CD14-positive monocyte (primary cell): ENCODE measurements around the gene TOM1L2. TPM values are rescaled to one million over a fixed set of nuclear protein-coding genes. Genes with fewer than 3 reads are reported as not detected.

Experiments used
- DNase-seq, 3 donors: peaks; one replicate each; pipeline ENCODE4 v3.0.0-alpha.2; 2011 to 2022
- H2AFZ ChIP-seq: 2 replicates; pipeline ENCODE4 v1.6.0; 2012; ENCODE audit warnings: mild to moderate bottlenecking, low read depth, low read length, inconsistent platforms; ENCODE audit not compliant: insufficient read depth, poor library complexity, severe bottlenecking
- H3K27ac ChIP-seq, 2 donors: 1 replicate in 1 of 2; 2 replicates in 1 of 2; pipeline ENCODE4 v1.5.1; 2012 to 2013; ENCODE audit warnings: low read length in 2 of 2, control low read depth in 1 of 2, inconsistent platforms in 1 of 2, low read depth in 1 of 2, mild to moderate bottlenecking in 1 of 2
- H3K27me3 ChIP-seq, 2 donors: one replicate each; pipeline versions ENCODE4 v1.6.0 to v1.6.1; 2011 to 2013; ENCODE audit warnings: low read length in 2 of 2; ENCODE audit not compliant: control insufficient read depth in 2 of 2, insufficient read depth in 2 of 2
- H3K36me3 ChIP-seq, 2 donors: replicated peaks in 1 of 2; 1 replicate in 1 of 2; 2 replicates in 1 of 2; pipeline versions ENCODE4 v1.5.1 to v1.6.1; 2012 to 2013; ENCODE audit warnings: low read length in 2 of 2, control low read depth in 1 of 2, inconsistent platforms in 1 of 2, mild to moderate bottlenecking in 1 of 2; ENCODE audit not compliant: insufficient read depth in 2 of 2, control insufficient read depth in 1 of 2
- H3K4me1 ChIP-seq, 2 donors: 1 replicate in 1 of 2; 2 replicates in 1 of 2; pipeline versions ENCODE4 v1.5.1 to v1.6.1; 2012 to 2013; ENCODE audit warnings: low read length in 2 of 2, control low read depth in 1 of 2, inconsistent platforms in 1 of 2, mild to moderate bottlenecking in 1 of 2, moderate library complexity in 1 of 2; ENCODE audit not compliant: insufficient read depth in 2 of 2, control insufficient read depth in 1 of 2
- H3K4me2 ChIP-seq: replicated peaks from 2 replicates; pipeline ENCODE3; 2012; ENCODE audit warnings: low read length, moderate library complexity, mild to moderate bottlenecking; ENCODE audit not compliant: poor library complexity, severe bottlenecking; ENCODE audit errors: extremely low read depth
- H3K4me3 ChIP-seq, 3 experiments: fragments of 200-600 bp in 1 of 3; sonication (generic) in 1 of 3; replicated peaks in 1 of 3; 1 replicate in 2 of 3; 2 replicates in 1 of 3; pipeline ENCODE4 v1.5.1; 2011 to 2013; ENCODE audit warnings: low read length in 3 of 3, mild to moderate bottlenecking in 3 of 3, control low read depth in 2 of 3, low read depth in 2 of 3, inconsistent platforms in 1 of 3, moderate library complexity in 1 of 3
- H3K79me2 ChIP-seq: 2 replicates; pipeline ENCODE4 v1.6.0; 2012; ENCODE audit warnings: mild to moderate bottlenecking, control low read depth, inconsistent platforms, low read length, moderate library complexity; ENCODE audit not compliant: insufficient read depth
- H3K9ac ChIP-seq: 2 replicates; pipeline ENCODE4 v1.6.0; 2017; ENCODE audit warnings: low read length, mild to moderate bottlenecking; ENCODE audit not compliant: insufficient read depth, poor library complexity, severe bottlenecking
- H3K9me3 ChIP-seq, 2 donors: replicated peaks in 1 of 2; 1 replicate in 1 of 2; 2 replicates in 1 of 2; pipeline versions ENCODE4 v1.5.1 to v1.6.1; 2012 to 2013; ENCODE audit warnings: low read length in 2 of 2, control low read depth in 1 of 2; ENCODE audit not compliant: control insufficient read depth in 1 of 2, insufficient read depth in 1 of 2
- H4K20me1 ChIP-seq: 2 replicates; pipeline ENCODE4 v1.6.0; 2012; ENCODE audit warnings: mild to moderate bottlenecking, low read length, control low read depth, moderate library complexity; ENCODE audit not compliant: insufficient read depth
- H3K27ac Mint-ChIP-seq, 7 donors: one replicate each; pipeline ENCODE4 v1.8.0; 2020; ENCODE audit warnings: mild to moderate bottlenecking in 7 of 7, mixed read lengths in 7 of 7, moderate library complexity in 6 of 7, inconsistent platforms in 2 of 7
- H3K27me3 Mint-ChIP-seq, 3 donors: one replicate each; pipeline ENCODE4 v1.8.0; 2021 to 2022; ENCODE audit warnings: low read depth in 3 of 3, mild to moderate bottlenecking in 3 of 3, mixed read lengths in 3 of 3, moderate library complexity in 3 of 3, inconsistent platforms in 1 of 3
- H3K36me3 Mint-ChIP-seq, 2 donors: one replicate each; pipeline ENCODE4 v1.8.0; 2020; ENCODE audit warnings: mixed read lengths in 2 of 2, inconsistent platforms in 1 of 2, mild to moderate bottlenecking in 1 of 2
- H3K4me1 Mint-ChIP-seq: one replicate; pipeline ENCODE4 v1.8.0; 2020; ENCODE audit warnings: mild to moderate bottlenecking, mixed read lengths
- H3K4me3 Mint-ChIP-seq, 2 donors: one replicate each; pipeline ENCODE4 v1.8.0; 2020; ENCODE audit warnings: mild to moderate bottlenecking in 2 of 2, mixed read lengths in 2 of 2, moderate library complexity in 1 of 2
- H3K9me3 Mint-ChIP-seq, 7 donors: one replicate each; pipeline ENCODE4 v1.8.0; 2020 to 2022; ENCODE audit warnings: mixed read lengths in 7 of 7, mild to moderate bottlenecking in 6 of 7, moderate library complexity in 6 of 7, inconsistent platforms in 2 of 7
- WGBS: methylation state at CpG from one replicate; pipeline ENCODE4 v1.1.5; 2013; ENCODE audit warnings: missing lambda C conversion rate; ENCODE audit not compliant: insufficient coverage; 5-methylcytosine and 5-hydroxymethylcytosine counted together
- intact Hi-C, 2 donors: fragments of 100-400 bp; cut with micrococcal nuclease; formaldehyde crosslinking; loops; one replicate each; pipeline versions ENCODE4 v1.15.0 to v1.15.1; 2023
- polyA plus RNA-seq, 3 donors: library from polyadenylated mRNA; depleted of rRNA in 1 of 3; unstranded in 2 of 3; stranded (reverse) in 1 of 3; fragments of 300-500 nt in 2 of 3; fragments of >200 nt in 1 of 3; fragmentation: Illumina TruSeq in 2 of 3; gene quantifications; 1 replicate in 2 of 3; 2 replicates in 1 of 3; pipeline ENCODE4 v1.2.3, GENCODE V29; 2012 to 2021
- TF ChIP-seq, protein P1 (sequence below): fragments of 200-600 bp; IDR thresholded peaks from one replicate; pipeline ENCODE4 v1.8.0; 2022; ENCODE audit warnings: antibody characterized with exemption, mild to moderate bottlenecking

TOM1L2 gene
- polyA plus RNA-seq, 3 donors: 1.7 to 28.2 (median 2.8) TPM

DNA sequence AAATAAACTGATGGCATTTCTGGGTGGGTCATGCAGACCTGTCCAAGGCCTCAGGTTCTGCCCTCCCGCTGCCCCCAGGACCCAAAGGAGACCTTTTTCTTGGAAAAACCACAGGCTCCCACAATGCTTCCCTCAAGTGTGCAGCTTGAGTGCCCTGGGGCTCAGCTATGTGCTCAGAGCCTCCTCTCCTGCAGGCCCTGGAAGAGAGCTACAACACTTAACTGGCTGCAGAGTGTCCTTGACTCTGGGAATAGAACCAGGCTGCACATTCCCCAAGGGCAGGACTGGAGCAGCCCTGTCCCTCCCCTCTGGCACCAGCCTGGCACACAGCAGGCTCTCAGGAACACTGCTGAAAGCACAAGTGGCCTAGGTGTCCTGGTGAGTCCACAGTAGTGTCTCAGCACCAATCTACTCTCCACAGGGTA is 130.6 kb downstream of the TOM1L2 start:
- Histone ChIP-seq H2AFZ (no peak overlapping the region), H3K4me2 (no peak overlapping the region), H4K20me1 (no peaks in the 10 kb centered on the region), H3K9me3 (no peaks in the 10 kb centered on the region), H3K79me2 (peaks cover 6% of the 10 kb centered on the region), H3K4me3 (no peak overlapping the region), H3K27me3 (no peaks in the 10 kb centered on the region), H3K4me1 (peaks cover 47 to 51% of the 10 kb centered on the region in 2 donors), H3K36me3 (peaks cover 3 to 7% of the 10 kb centered on the region in 2 donors), H3K27ac (peak overlapping the region in 1 of 2 donors; percentile 97), H3K9ac (no peak overlapping the region)
- H3K4me1 Mint-ChIP-seq: peaks cover 45% of the 10 kb centered on the region
- H3K36me3 Mint-ChIP-seq: peaks cover 6 to 12% of the 10 kb centered on the region in 2 donors
- no peaks in the 10 kb centered on the region for H3K27me3 Mint-ChIP-seq
- intact Hi-C loops: no loop called here
- no peak for DNase-seq
- peak overlapping the region in 3 of 7 donors; percentile 18 to 94 (median 72) for H3K27ac Mint-ChIP-seq
- H3K4me3 Mint-ChIP-seq: no peak overlapping the region
- TF ChIP-seq, protein P1, sequence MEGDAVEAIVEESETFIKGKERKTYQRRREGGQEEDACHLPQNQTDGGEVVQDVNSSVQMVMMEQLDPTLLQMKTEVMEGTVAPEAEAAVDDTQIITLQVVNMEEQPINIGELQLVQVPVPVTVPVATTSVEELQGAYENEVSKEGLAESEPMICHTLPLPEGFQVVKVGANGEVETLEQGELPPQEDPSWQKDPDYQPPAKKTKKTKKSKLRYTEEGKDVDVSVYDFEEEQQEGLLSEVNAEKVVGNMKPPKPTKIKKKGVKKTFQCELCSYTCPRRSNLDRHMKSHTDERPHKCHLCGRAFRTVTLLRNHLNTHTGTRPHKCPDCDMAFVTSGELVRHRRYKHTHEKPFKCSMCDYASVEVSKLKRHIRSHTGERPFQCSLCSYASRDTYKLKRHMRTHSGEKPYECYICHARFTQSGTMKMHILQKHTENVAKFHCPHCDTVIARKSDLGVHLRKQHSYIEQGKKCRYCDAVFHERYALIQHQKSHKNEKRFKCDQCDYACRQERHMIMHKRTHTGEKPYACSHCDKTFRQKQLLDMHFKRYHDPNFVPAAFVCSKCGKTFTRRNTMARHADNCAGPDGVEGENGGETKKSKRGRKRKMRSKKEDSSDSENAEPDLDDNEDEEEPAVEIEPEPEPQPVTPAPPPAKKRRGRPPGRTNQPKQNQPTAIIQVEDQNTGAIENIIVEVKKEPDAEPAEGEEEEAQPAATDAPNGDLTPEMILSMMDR: no peak
- no peaks in the 10 kb centered on the region for H3K9me3 Mint-ChIP-seq
- WGBS: 100% methylated on average over 1 of the region's 1 CpG

DNA sequence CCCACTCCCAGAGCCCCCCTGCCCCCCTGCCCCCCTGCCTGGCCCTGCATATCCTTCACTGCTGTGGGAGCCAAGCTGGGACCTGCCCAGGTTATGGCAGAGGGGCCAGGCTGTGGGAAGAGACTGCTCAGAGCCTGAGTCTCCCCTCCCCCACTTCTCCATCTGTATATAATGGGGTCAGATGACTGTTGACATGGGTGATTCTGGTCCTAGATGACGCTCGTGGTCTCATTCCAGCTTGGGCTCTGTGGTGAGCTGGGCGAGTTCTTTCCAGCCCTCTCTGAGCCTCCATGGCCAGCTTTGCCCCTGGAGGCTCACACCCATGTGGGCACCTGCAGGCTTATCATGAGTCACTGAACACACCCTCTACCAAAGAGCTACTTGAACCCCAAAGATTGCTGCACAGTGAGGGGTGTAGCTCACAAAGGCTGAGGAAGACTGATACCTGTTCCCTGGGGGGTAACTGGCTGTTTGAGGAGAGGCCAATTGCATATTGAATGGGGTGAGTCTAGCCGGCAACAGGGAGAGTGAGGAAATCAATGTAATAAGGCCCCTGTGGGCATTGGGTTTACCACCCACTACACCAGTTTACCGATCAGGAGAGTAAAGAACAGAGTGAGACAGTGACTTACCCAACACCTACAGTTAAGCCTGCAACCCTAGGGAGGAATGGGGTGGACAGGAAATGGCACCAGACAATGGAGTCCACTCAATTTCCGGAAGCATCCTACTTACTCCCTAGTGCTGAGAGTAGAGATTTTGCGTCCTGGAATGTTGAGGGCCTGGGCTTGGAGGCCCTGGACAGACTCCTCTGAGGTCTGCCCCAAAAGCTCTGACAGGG is 131.2 kb downstream of the TOM1L2 start:
- Mint-ChIP-seq H3K9me3 (no peaks in the 10 kb centered on the region), H3K4me3 (peak overlapping the region; percentile 68 to 79), H3K4me1 (peaks cover 46% of the 10 kb centered on the region), H3K27me3 (peaks cover 0 to 1% (median 0%) of the 10 kb centered on the region in 3 donors), H3K27ac (peak overlapping the region; percentile 88 to 94 (median 91)), H3K36me3 (peaks cover under 1 to 6% of the 10 kb centered on the region in 2 donors)
- Histone ChIP-seq H3K27ac (peak overlapping the region; percentile 97 to 99), H4K20me1 (peaks cover under 1% of the 10 kb centered on the region), H3K79me2 (peaks cover 9% of the 10 kb centered on the region), H3K4me1 (peaks cover 52 to 53% of the 10 kb centered on the region in 2 donors), H3K4me3 (peak overlapping the region; percentile 72 to 83 (median 78)), H3K27me3 (no peaks in the 10 kb centered on the region), H3K36me3 (peaks cover under 1 to 1% of the 10 kb centered on the region in 2 donors), H3K4me2 (peak overlapping the region; percentile 87), H3K9me3 (no peaks in the 10 kb centered on the region), H3K9ac (peak overlapping the region; percentile 87), H2AFZ (peak overlapping the region; percentile 65)
- WGBS: no CpG with 5 or more reads among the region's 7 CpGs
- TF ChIP-seq, protein P1: no peak
- intact Hi-C loops: no loop called here
- peak in 1 of 3 donors; percentile 65 for DNase-seq
